ENCODE measurements around the gene SARDH. TPM values are rescaled to one million over a fixed set of nuclear protein-coding genes. Genes with fewer than 3 reads are reported as not detected.

SARDH gene
- total RNA-seq, 1 experiment from 2014 or later = 5.3 TPM

- Histone ChIP-seq H2BK15ac (ENCODE audit: low read depth, low read length) (no peak overlapping the region), H2BK120ac (ENCODE audit: low read depth, low read length, poor library complexity, severe bottlenecking) (no peak overlapping the region), H3K18ac (ENCODE audit: insufficient read length, low read depth, low read length) (no peak overlapping the region), H4K91ac (ENCODE audit: insufficient read length, low read depth, low read length) (no peak overlapping the region), H3K23me2 (ENCODE audit: insufficient read length, low read depth, low read length, poor library complexity, severe bottlenecking) (peaks cover 2% of the 10 kb centered on the region), H4K20me1 (ENCODE audit: control insufficient read depth, insufficient read depth, insufficient read length) (peaks cover 2% of the 10 kb centered on the region), H3K4me2 (ENCODE audit: insufficient read depth, insufficient read length, low read length) (no peak overlapping the region), H2AFZ (ENCODE audit: low read length) (no peak overlapping the region), H2BK20ac (ENCODE audit: low read depth, low read length, poor library complexity, severe bottlenecking) (no peak overlapping the region), H3K27me3 (ENCODE audit: insufficient read depth, low read length) (no peaks in the 10 kb centered on the region), H4K5ac (ENCODE audit: insufficient read length, low read depth, low read length) (no peak overlapping the region), H3K14ac (ENCODE audit: insufficient read depth, low read length) (no peak overlapping the region), H2BK12ac (ENCODE audit: insufficient read length, low read depth, low read length) (no peak overlapping the region), H2AK5ac (ENCODE audit: insufficient read length, low read length) (no peak overlapping the region), H3K79me1 (ENCODE audit: insufficient read depth, low read depth, low read length, poor library complexity, severe bottlenecking) (no peaks in the 10 kb centered on the region), H3K56ac (ENCODE audit: insufficient read length, low read depth, low read length) (no peak overlapping the region), H2BK5ac (ENCODE audit: insufficient read length, low read length) (no peak overlapping the region), H3K4ac (ENCODE audit: low read depth, low read length) (no peak overlapping the region), H3K4me1 (ENCODE audit: insufficient read depth, low read length) (no peaks in the 10 kb centered on the region), H4K8ac (replicated peaks; ENCODE audit: insufficient read length, low read depth, low read length) (no peak overlapping the region), H3T11ph (ENCODE audit: low read length) (no peak overlapping the region), H3K9me3 (ENCODE audit: control insufficient read depth, low read depth, low read length) (no peaks in the 10 kb centered on the region), H3K79me2 (ENCODE audit: insufficient read depth, low read length) (no peaks in the 10 kb centered on the region), H3K27ac (ENCODE audit: insufficient read length, low read depth, low read length) (no peak overlapping the region), H3K23ac (ENCODE audit: insufficient read length, low read depth, low read length) (no peak overlapping the region), H3K9ac (ENCODE audit: extremely low read depth, insufficient read length, low read length) (no peak overlapping the region)
- no CpG with 5 or more reads among the region's 17 CpGs for WGBS (ENCODE audit: extremely low coverage, insufficient read length, low lambda C conversion rate)
- Mint-ChIP-seq H3K4me1 (0 out of 4 replicates have a peak, but pooled peaks cover 2 to 5% of the 10 kb centered on the region in 2 experiments), H3K9me3 (no peaks in the 10 kb centered on the region), H3K36me3 (ENCODE audit: insufficient read depth in 1 of 3, low read depth in 3 of 3) (no peaks in the 10 kb centered on the region), H3K4me3 (no peak overlapping the region), H3K27ac (no peak overlapping the region), H3K27me3 (ENCODE audit: low read depth) (no peaks in the 10 kb centered on the region; the same call in 1 of the 2 replicates)
- TF ChIP-seq CTCF (conservative IDR thresholded peaks at IDR 0.05) = no peak
- DNase-seq = no peak
Observed at GRCh38 chr9:133684936-133685361, 53.2 kb downstream of the SARDH start.

Measured in H9 (cell line).